CD4-positive, alpha-beta T cell (primary cell): ENCODE measurements around the gene ANAPC10. TPM values are rescaled to one million over a fixed set of nuclear protein-coding genes. Genes with fewer than 3 reads are reported as not detected.
"Not testable (repeated sequence)": the region's sequence is repeated elsewhere in the genome, so short reads cannot be mapped to it uniquely, and the experiment has no call there.

Experiments
- ATAC-seq: fragments of 200-7000 bp; cut with Tn5 transposase; one replicate; pipeline ENCODE4 v1.10.0; 2022; ENCODE audit warnings: mild to moderate bottlenecking; ENCODE audit not compliant: poor library complexity
- CTCF ChIA-PET: fragments of 350-600 bp; sonication (Branson Sonifier 250); formaldehyde crosslinking; loops from one replicate; lab custom pipeline; 2021; ENCODE audit warnings: antibody characterized with exemption, inconsistent platforms; lab: Charles Lee
- POLR2A ChIA-PET: fragments of 350-600 bp; sonication (Branson Sonifier 250); formaldehyde crosslinking; loops from one replicate; lab custom pipeline; 2021; ENCODE audit warnings: antibody characterized with exemption, inconsistent platforms; lab: Charles Lee
- DNase-seq, 14 experiments: peaks; one replicate each; pipeline ENCODE4 v3.0.0-alpha.2; 2013 to 2020; ENCODE audit warnings: mixed read lengths in 2 of 14
- H3K27ac ChIP-seq, 2 donors: one replicate each; pipeline versions ENCODE4 v1.5.1 to v1.7.0; 2013; ENCODE audit warnings: low read length in 2 of 2, low read depth in 1 of 2, mild to moderate bottlenecking in 1 of 2
- H3K27me3 ChIP-seq, 2 experiments: 1 replicate in 1 of 2; 2 replicates in 1 of 2; pipeline versions ENCODE4 v1.6.1 to v1.7.0; 2013; ENCODE audit warnings: low read length in 2 of 2, control low read depth in 1 of 2, mild to moderate bottlenecking in 1 of 2, moderate library complexity in 1 of 2; ENCODE audit not compliant: insufficient read depth in 2 of 2, control insufficient read depth in 1 of 2
- H3K36me3 ChIP-seq: one replicate; pipeline ENCODE4 v1.6.1; 2013; ENCODE audit warnings: low read length, control low read depth; ENCODE audit not compliant: insufficient read depth
- H3K4me1 ChIP-seq: one replicate; pipeline ENCODE4 v1.6.1; 2013; ENCODE audit warnings: low read length, control low read depth; ENCODE audit not compliant: insufficient read depth
- H3K4me3 ChIP-seq: one replicate; pipeline ENCODE4 v1.5.1; 2013; ENCODE audit warnings: mild to moderate bottlenecking, low read length, moderate library complexity
- H3K9me3 ChIP-seq, 2 experiments: 1 replicate in 1 of 2; 2 replicates in 1 of 2; pipeline versions ENCODE4 v1.6.1 to v1.7.0; 2013; ENCODE audit warnings: low read length in 2 of 2, mild to moderate bottlenecking in 2 of 2, control low read depth in 1 of 2, moderate library complexity in 1 of 2; ENCODE audit not compliant: control insufficient read depth in 1 of 2, insufficient read depth in 1 of 2
- H3K27ac Mint-ChIP-seq: one replicate; pipeline ENCODE4 v1.8.0; 2020; ENCODE audit warnings: mixed read lengths
- H3K27me3 Mint-ChIP-seq: one replicate; pipeline ENCODE4 v1.8.0; 2021; ENCODE audit warnings: mixed read lengths
- H3K36me3 Mint-ChIP-seq: one replicate; pipeline ENCODE4 v1.8.0; 2021; ENCODE audit warnings: low read depth, mixed read lengths
- H3K4me1 Mint-ChIP-seq: one replicate; pipeline ENCODE4 v1.8.0; 2021; ENCODE audit warnings: low read depth, mixed read lengths
- H3K4me3 Mint-ChIP-seq: one replicate; pipeline ENCODE4 v1.8.0; 2020; ENCODE audit warnings: mild to moderate bottlenecking, mixed read lengths
- H3K9me3 Mint-ChIP-seq: one replicate; pipeline ENCODE4 v1.8.0; 2020; ENCODE audit warnings: mixed read lengths
- intact Hi-C, 2 experiments: fragments of 100-400 bp; cut with DNase I in 1 of 2; cut with micrococcal nuclease in 1 of 2; formaldehyde crosslinking; loops; one replicate each; pipeline versions ENCODE4 v1.15.1 to v1.9.0; 2023 to 2025; cut with DNase I, micrococcal nuclease
- polyA plus RNA-seq, 2 donors: library from polyadenylated mRNA; unstranded; fragments of 120-200 nt; gene quantifications; one replicate each; pipeline ENCODE4 v1.2.1, GENCODE V29; 2013
- total RNA-seq, 174 experiments: library from RNA in 2 of 174; stranded (reverse) in 2 of 174; gene quantifications; one replicate each; pipeline ENCODE4 v1.2.3 and lab custom pipeline; 2021 to 2026
- TF ChIP-seq, protein P1 (sequence below): fragments of 200-600 bp; IDR thresholded peaks from one replicate; pipeline ENCODE4 v1.8.0; 2022; ENCODE audit warnings: antibody characterized with exemption, mild to moderate bottlenecking

ANAPC10 gene, protein sequence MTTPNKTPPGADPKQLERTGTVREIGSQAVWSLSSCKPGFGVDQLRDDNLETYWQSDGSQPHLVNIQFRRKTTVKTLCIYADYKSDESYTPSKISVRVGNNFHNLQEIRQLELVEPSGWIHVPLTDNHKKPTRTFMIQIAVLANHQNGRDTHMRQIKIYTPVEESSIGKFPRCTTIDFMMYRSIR
- total RNA-seq (10 to 100 TPM; 25.8 to 27.5 TPM), total RNA-seq (lab: John Stamatoyannopoulos, UW) (2.0 to 6.8 (median 4.2) reads per million in 172 experiments)
- 18.0 TPM for polyA plus RNA-seq (2013, experiment 1 of 2)
- polyA plus RNA-seq (2013, experiment 2 of 2) = 17.5 TPM

DNA sequence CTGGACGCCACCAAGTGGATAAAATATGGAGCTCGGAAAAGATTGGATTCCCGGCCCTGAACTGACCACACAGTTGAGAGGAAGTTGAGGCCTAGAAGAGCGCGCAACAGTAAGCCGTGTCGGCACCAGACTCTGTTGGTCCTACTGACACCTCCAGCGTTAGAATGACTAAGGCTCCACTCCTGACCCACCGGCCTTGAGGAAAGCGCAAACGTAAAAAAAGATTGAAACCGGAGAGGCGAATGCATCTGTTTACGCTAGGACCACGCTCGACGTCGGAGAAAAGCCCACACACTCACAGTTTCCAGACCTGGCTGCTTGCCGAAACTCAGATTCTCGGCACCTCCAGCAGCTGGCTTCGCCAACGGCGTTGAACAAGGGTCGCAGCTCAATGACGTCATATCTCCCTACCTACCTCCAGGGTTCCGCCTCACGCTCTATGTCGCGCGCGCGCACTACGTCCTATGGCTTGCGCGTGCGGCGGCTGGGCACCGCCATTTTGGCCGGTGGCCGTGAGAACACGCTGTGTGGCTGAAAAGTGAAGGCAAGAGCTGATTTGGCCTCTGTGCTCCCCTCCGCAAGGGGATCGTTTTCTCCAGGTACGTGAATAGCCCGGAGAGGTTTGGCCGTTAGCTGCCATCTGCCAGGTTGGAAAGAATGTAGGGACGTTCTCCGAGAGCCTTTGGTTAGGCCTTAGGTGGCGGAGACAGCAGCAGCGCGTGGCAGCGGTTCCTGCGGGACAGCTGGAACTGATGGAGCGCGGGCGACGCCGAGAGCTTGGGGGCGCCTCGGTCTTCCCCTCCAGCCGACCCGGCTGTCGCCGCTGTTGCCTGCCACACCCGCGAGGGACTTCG, at the start of gene ANAPC10, which contains the start of gene ABCE1:
Gene ANAPC10, minus strand, starts transcription at position 376 of the 854 bp plus-strand sequence. CDS start 2,097 bp downstream, outside the sequence.
Gene ABCE1, plus strand, starts transcription at position 491 of the 854 bp plus-strand sequence. CDS start 6,102 bp downstream, outside the sequence.
- peaks cover 23% of the 10 kb centered on the region for H3K36me3 ChIP-seq
- H3K4me1 ChIP-seq = peaks cover 23% of the 10 kb centered on the region
- ATAC-seq = peak; percentile 89
- H3K27ac Mint-ChIP-seq = peak within 1 kb of the TSS; percentile 99
- intact Hi-C loops = loop anchor here (1.0 to 10.0 kb wide), 8 partner anchors 81 to 1913 kb away; partner anchors contain the start of genes MMAA (in 2 of the 2), LSM6 (in 1 of the 2), OTUD4 (in 1 of the 2) and SMAD1 (in 1 of the 2)
- POLR2A ChIA-PET = interaction anchor here (0.8 to 2.6 kb wide), 15 partner anchors 11 to 841 kb away, joined by 3 to 38 read pairs (median 6); partner anchors contain the start of genes MMAA, OTUD4 and ZNF827
- no peaks in the 10 kb centered on the region for H3K27me3 ChIP-seq
- H3K4me3 ChIP-seq = peak within 1 kb of the TSS; percentile 93
- peak; percentile 88 to 100 (median 93) for DNase-seq
- H3K27ac ChIP-seq = peak within 1 kb of the TSS; percentile 76 to 90
- peaks cover 47% of the 10 kb centered on the region for H3K36me3 Mint-ChIP-seq
- H3K4me3 Mint-ChIP-seq = peak within 1 kb of the TSS; percentile 95
- H3K9me3 ChIP-seq = no peaks in the 10 kb centered on the region
- no peaks in the 10 kb centered on the region for H3K27me3 Mint-ChIP-seq
- H3K9me3 Mint-ChIP-seq = no peaks in the 10 kb centered on the region
- TF ChIP-seq, protein P1, sequence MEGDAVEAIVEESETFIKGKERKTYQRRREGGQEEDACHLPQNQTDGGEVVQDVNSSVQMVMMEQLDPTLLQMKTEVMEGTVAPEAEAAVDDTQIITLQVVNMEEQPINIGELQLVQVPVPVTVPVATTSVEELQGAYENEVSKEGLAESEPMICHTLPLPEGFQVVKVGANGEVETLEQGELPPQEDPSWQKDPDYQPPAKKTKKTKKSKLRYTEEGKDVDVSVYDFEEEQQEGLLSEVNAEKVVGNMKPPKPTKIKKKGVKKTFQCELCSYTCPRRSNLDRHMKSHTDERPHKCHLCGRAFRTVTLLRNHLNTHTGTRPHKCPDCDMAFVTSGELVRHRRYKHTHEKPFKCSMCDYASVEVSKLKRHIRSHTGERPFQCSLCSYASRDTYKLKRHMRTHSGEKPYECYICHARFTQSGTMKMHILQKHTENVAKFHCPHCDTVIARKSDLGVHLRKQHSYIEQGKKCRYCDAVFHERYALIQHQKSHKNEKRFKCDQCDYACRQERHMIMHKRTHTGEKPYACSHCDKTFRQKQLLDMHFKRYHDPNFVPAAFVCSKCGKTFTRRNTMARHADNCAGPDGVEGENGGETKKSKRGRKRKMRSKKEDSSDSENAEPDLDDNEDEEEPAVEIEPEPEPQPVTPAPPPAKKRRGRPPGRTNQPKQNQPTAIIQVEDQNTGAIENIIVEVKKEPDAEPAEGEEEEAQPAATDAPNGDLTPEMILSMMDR = no peak
- H3K4me1 Mint-ChIP-seq = peaks cover 48% of the 10 kb centered on the region
- CTCF ChIA-PET = interaction anchor here (0.5 to 2.4 kb wide), 3 partner anchors 77 to 1539 kb away, joined by 3 to 6 read pairs (median 3); no protein-coding TSS in a partner anchor

DNA sequence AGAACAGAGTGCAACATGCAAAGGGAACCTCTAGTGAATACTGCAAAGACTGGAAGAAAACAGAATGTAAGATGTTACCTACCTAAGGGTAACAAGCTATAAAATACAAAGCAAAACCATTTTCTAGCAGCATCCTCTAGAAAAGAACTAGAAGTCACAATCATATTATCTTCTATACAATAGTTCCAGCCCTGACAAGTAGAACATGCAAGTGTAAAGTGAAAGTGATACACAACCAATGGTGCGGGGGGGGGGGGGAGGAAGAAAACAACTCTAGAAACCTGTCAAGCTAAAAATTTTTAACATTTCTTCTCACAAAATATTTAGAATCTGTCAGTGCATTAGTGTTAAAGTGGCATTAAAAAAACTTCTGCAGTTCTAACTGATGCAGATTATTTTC, 38.2 kb upstream of the ANAPC10 start:
- H3K4me1 ChIP-seq, H3K27me3 Mint-ChIP-seq, H3K9me3 ChIP-seq, H3K4me3 Mint-ChIP-seq, H3K27ac ChIP-seq, intact Hi-C loops, CTCF ChIA-PET, H3K9me3 Mint-ChIP-seq, H3K27me3 ChIP-seq, H3K4me3 ChIP-seq: not testable (repeated sequence)
- H3K27ac Mint-ChIP-seq = peak overlapping the region; percentile 79
- peaks cover 34% of the 10 kb centered on the region for H3K4me1 Mint-ChIP-seq
- ATAC-seq = peak; percentile 29
- peaks cover 38% of the 10 kb centered on the region for H3K36me3 ChIP-seq
- peak in 1 of 14 experiments; percentile 23 for DNase-seq
- peaks cover 79% of the 10 kb centered on the region for H3K36me3 Mint-ChIP-seq
- POLR2A ChIA-PET = interaction anchor here (1.0 kb wide), 1 partner anchor 11 kb away, joined by 3 read pairs; no protein-coding TSS in a partner anchor

DNA sequence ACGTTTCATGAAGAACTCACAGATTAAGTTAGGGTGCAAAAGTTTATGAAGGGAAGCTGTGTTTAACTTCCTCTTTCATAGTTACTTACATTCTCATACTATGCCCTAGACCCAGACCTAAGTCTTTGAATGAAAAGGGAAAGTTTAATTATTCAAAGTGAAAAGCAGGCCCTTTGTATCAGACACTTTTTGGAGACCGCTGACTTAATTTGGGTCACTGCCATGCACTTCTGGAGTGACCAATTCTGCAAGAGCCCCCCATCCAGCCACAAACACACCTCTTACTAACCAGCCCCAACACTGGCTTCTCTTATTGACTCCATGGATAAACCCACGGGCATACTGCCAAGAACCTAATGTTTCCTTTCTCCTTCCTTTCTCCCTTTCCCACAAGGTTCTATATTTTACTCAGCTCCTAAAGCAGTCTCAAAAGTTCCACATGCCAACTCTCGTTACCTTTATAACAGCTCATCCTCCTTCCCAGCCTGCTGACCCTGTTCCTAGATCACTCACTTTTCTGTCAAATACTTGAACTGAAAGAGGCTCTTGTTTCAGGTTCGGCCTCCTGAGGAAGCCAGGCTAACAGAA, 34.6 kb upstream of the ANAPC10 start:
- ATAC-seq = no peak
- H3K4me1 Mint-ChIP-seq = peaks cover 46% of the 10 kb centered on the region
- H3K27me3 Mint-ChIP-seq = no peaks in the 10 kb centered on the region
- no peak for DNase-seq
- Histone ChIP-seq H3K4me3 (no peak overlapping the region), H3K9me3 (no peaks in the 10 kb centered on the region), H3K36me3 (peaks cover 20% of the 10 kb centered on the region), H3K4me1 (no peaks in the 10 kb centered on the region), H3K27ac (no peak overlapping the region), H3K27me3 (no peaks in the 10 kb centered on the region)
- ChIA-PET CTCF (interaction anchor here (0.9 kb wide), 1 partner anchor 13 kb away, joined by 3 read pairs; no protein-coding TSS in a partner anchor), POLR2A (interaction anchor here (0.7 kb wide), 1 partner anchor 46 kb away, joined by 3 read pairs; no protein-coding TSS in a partner anchor)
- peak overlapping the region; percentile 79 for H3K27ac Mint-ChIP-seq
- H3K9me3 Mint-ChIP-seq = no peaks in the 10 kb centered on the region
- H3K4me3 Mint-ChIP-seq = no peak overlapping the region
- peaks cover 78% of the 10 kb centered on the region for H3K36me3 Mint-ChIP-seq
- TF ChIP-seq, protein P1 = no peak
- intact Hi-C loops = no loop called here
